ENCODE data around the gene MRPS7. TPM values are rescaled to one million over a fixed set of nuclear protein-coding genes. Genes with fewer than 3 reads are reported as not detected.

The MRPS7 gene
- total and polyA plus RNA-seq, 2 of the 8 experiments (the other 6 are each of a cell fraction or from before 2014, with no cell fraction given): 63.4 to 79.4 TPM

GRCh38 chr17:75270966-75271232, 9.2 kb downstream of the MRPS7 start, which contains the start of gene MIF4GD:
TSS of gene MIF4GD (minus strand) at chr17:75271231. CDS start at chr17:75270195, 1,036 bp downstream.
- no peak for DNase-seq (ENCODE audit: low read depth in 1 of 2, low spot score in 2 of 2)
- TF ChIP-seq CBX5 (IDR thresholded peaks at IDR 0.05; ENCODE audit: low read depth, low read length) (no peak), TBP (IDR thresholded peaks at IDR 0.05; ENCODE audit: low read depth, low read length) (0 out of 2 replicates have a peak, but pooled peaks have one; percentile 10), CHD2 (IDR thresholded peaks at IDR 0.05; ENCODE audit: low read length) (no peak), TAF7 (optimal IDR thresholded peaks at IDR 0.05; ENCODE audit: borderline replicate concordance, low read depth, low read length) (peak; percentile 69), SP4 (IDR thresholded peaks at IDR 0.05; ENCODE audit: low read length) (no peak), RAD21 (IDR thresholded peaks at IDR 0.05 in 1 of 2, conservative IDR thresholded peaks at IDR 0.05 in 1 of 2; ENCODE audit: low read depth in 2 of 2, low read length in 2 of 2) (no peak), POU5F1 (IDR thresholded peaks at IDR 0.05; ENCODE audit: low read depth, low read length) (no peak), RBBP5 (IDR thresholded peaks at IDR 0.05; ENCODE audit: borderline replicate concordance, low read depth, low read length) (peak; percentile 77; the same call in 1 of the 2 replicates), SP1 (IDR thresholded peaks at IDR 0.05; ENCODE audit: low read depth, low read length) (no peak), CTBP2 (IDR thresholded peaks at IDR 0.05; ENCODE audit: borderline replicate concordance, insufficient read depth, insufficient read length, low read length) (no peak), ASH2L (IDR thresholded peaks at IDR 0.05; ENCODE audit: low read length) (peak; percentile 26), HDAC6 (IDR thresholded peaks at IDR 0.05; ENCODE audit: low read depth, low read length) (no peak), PHF8 (conservative IDR thresholded peaks at IDR 0.05; ENCODE audit: low read depth, low read length) (peak; percentile 78), JUN (IDR thresholded peaks at IDR 0.05; ENCODE audit: low read depth, low read length) (no peak)

More at GRCh38 chr17:75270966-75271232, 9.2 kb downstream of the MRPS7 start, which contains the start of gene MIF4GD:
- Histone ChIP-seq H3K4me2 (ENCODE audit: insufficient read depth in 1 of 2, low read depth in 2 of 2, low read length in 2 of 2) (peak within 1 kb of the TSS; percentile 70 to 95), H3K27ac (ENCODE audit: low read depth, low read length) (peak within 1 kb of the TSS; percentile 21; the same call in 1 of the 2 replicates), H2AK5ac (ENCODE audit: low read depth, low read length) (no peak within 1 kb of the TSS), H4K5ac (ENCODE audit: insufficient read length, low read depth, low read length) (peak within 1 kb of the TSS; percentile 61), H3K23ac (ENCODE audit: insufficient read length) (no peak within 1 kb of the TSS), H4K91ac (replicated peaks; ENCODE audit: insufficient read length, low read length) (no peak within 1 kb of the TSS), H2BK15ac (ENCODE audit: low read length) (no peak within 1 kb of the TSS; the same call in 1 of the 2 replicates), H3K4me1 (replicated peaks in 1 of 4; ENCODE audit: control insufficient read depth in 3 of 4, insufficient read depth in 4 of 4, low read length in 3 of 4) (peaks cover 0 to 9% (median 7%) of the 10 kb centered on the region in 4 experiments; a peak in 4 of 7 replicates), H3K79me1 (ENCODE audit: low read depth, low read length) (no peaks in the 10 kb centered on the region), H2BK120ac (replicated peaks; ENCODE audit: low read depth, low read length) (no peak within 1 kb of the TSS), H3K27me3 (replicated peaks in 1 of 4; ENCODE audit: control insufficient read depth in 3 of 4, extremely low read depth in 1 of 4, insufficient read depth in 3 of 4, low read length in 3 of 4) (no peaks in the 10 kb centered on the region), H2BK20ac (ENCODE audit: low read length) (no peak within 1 kb of the TSS), H3K36me3 (ENCODE audit: control insufficient read depth in 2 of 4, insufficient read depth in 4 of 4, low read length in 3 of 4) (peaks cover 5 to 17% (median 10%) of the 10 kb centered on the region in 4 experiments), H3K4ac (replicated peaks; ENCODE audit: insufficient read length, low read depth, low read length) (peak within 1 kb of the TSS; percentile 59), H3K23me2 (ENCODE audit: low read depth, low read length) (peaks cover 15% of the 10 kb centered on the region), H3K14ac (ENCODE audit: insufficient read length) (peak within 1 kb of the TSS; percentile 67), H2AFZ (ENCODE audit: low read length) (peak within 1 kb of the TSS; percentile 43; the same call in 1 of the 2 replicates), H3K4me3 (ENCODE audit: extremely low read depth in 1 of 4, insufficient read depth in 2 of 4, low read depth in 3 of 4, low read length in 4 of 4) (peak within 1 kb of the TSS; percentile 84 to 91 (median 87)), H3K56ac (replicated peaks; ENCODE audit: insufficient read length, low read depth, low read length) (peak within 1 kb of the TSS; percentile 46), H3K79me2 (ENCODE audit: control insufficient read depth in 1 of 2, insufficient read depth in 2 of 2, low read length in 2 of 2) (no peaks in the 10 kb centered on the region), H2BK5ac (ENCODE audit: low read depth, low read length) (peak within 1 kb of the TSS; percentile 63; the same call in 1 of the 2 replicates), H3K9me3 (ENCODE audit: insufficient read depth in 2 of 2, low read depth in 1 of 2, low read length in 1 of 2) (no peaks in the 10 kb centered on the region), H3K9ac (replicated peaks in 1 of 4; ENCODE audit: extremely low read depth in 1 of 4, low read depth in 3 of 4, low read length in 3 of 4) (peak within 1 kb of the TSS; percentile 25 to 90 (median 61); a peak in 6 of 7 replicates), H2BK12ac (ENCODE audit: low read depth, low read length) (no peak within 1 kb of the TSS), H4K8ac (ENCODE audit: extremely low read depth, insufficient read depth, low read length) (peak within 1 kb of the TSS; percentile 88), H4K20me1 (replicated peaks in 1 of 2; ENCODE audit: control insufficient read depth in 1 of 2, insufficient read depth in 2 of 2, low read length in 2 of 2) (peaks cover 4 to 7% of the 10 kb centered on the region in 2 experiments), H3K18ac (ENCODE audit: extremely low read depth, low read length) (peak within 1 kb of the TSS; percentile 93)
- 0% methylated on average over 2 of the region's 39 CpGs; no CpG with 5 or more reads in 1 of the 2 experiments for WGBS, 2 experiments (ENCODE audit: extremely low coverage in 1 of 2, insufficient coverage in 1 of 2, insufficient read length in 1 of 2, insufficient replicate concordance in 2 of 2, low coverage in 1 of 2, low lambda C conversion rate in 2 of 2, missing lambda C conversion rate in 1 of 2)
- CTCF ChIA-PET (ENCODE audit: partially characterized antibody): interaction anchor here (0.6 to 21.2 kb wide), 48 partner anchors 9 to 635 kb away, joined by 3 to 369 read pairs (median 4); partner anchors contain the start of genes GGA3, GRB2, MRPS7 and NT5C
- no peak for FAIRE-seq
- POLR2A ChIA-PET (ENCODE audit: partially characterized antibody): interaction anchor here (0.6 to 6.7 kb wide), 20 partner anchors 9 to 1312 kb away, joined by 3 to 62 read pairs (median 4); partner anchors contain the start of genes GGA3, GRB2, MRPS7 and SLC25A19
